HG02973 (cell line): ENCODE results near the gene AUTS2.

Experiments
- ATAC-seq: cut with Tn5 transposase; IDR thresholded peaks from one replicate; pipeline ENCODE4 v1.9.1; 2021; ENCODE audit warnings: moderate library complexity; ENCODE audit not compliant: unreplicated experiment

AUTS2 gene

DNA sequence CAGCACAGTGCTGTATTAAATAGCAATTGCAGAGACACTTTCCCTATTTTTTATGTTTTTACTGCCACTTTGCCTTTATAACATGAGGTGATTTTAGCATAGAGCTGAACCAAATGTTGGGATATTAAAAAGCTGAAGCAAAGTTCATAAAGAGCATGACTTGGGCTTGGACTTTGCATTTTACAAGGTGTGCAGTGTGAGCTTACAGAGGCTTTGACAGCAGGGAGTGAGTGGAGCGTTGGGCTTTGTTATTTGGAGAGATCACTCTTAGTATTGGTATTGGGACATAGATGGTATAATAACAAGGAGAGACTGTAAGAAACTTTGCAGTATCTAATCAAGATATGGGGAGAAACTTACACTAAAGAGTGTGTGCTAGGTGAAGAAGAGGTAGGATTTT lies 449.1 kb downstream of the AUTS2 start:
- no peak for ATAC-seq

DNA sequence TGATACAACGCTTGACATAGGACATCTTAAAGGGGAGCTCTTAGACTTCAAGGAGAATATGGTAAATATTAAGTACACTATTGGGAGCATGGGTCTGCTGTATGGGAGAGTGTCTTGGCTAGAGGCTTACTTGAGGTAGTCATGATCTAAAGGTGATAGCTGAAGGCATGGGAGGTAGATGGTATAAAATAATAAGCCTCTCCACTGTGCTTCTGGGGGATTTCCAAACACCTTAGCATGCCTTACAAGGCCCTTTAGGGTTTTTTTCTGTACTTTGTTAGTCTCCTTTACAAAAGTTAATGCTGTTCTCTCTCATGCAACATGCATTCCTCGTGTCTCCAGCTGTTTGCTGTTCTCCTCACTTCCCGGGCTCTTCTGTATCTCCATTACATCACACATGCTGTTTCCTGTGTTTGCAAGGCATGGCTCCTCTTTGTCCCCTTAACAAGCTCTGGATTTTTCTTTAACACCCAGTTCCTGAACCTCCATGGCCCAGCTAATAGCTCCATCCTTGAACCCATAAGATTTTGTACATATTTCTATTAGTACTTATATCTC lies 449.7 kb downstream of the AUTS2 start:
- no peak for ATAC-seq

DNA sequence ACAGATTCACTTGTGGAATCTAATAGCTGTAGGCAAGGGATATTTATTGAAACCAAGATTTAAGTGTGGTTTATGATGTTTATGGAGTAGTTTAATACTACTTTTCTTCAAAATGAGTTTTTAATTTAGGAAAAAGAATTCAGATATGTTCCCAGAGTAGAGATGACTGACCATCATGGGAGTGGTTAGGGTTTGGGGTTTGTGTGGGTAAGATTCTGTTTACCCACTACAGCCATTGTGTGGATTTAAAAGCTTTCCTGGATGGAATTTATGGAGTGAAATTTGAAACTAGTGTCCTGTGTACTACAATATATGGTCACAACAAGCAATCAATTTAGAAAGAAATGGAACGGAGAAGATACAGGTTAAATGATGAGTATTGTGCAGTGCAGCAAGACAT lies 453.5 kb downstream of the AUTS2 start:
- no peak for ATAC-seq

DNA sequence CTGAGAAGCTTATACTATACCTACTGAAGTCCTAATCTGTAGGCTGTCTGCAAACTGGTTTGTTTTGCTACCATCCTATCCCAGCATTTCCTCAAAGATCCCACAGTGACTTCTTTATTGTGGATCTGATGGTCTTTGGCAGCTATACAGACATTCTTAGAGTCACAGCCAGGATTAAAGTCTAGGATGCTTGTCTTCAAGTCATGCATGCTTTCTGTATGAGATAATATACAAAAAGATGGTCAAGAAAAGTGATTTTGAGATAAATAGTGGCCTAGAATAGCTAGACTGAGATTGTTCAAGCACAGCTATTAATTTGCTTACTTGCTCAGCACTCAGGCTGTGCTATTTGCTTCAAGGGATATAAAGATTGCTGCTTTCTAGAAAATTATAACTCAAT lies 454.4 kb downstream of the AUTS2 start:
- ATAC-seq: no peak

GRCh38 chr7:70053421-70053820 lies 455.1 kb downstream of the AUTS2 start:
- ATAC-seq: no peak

GRCh38 chr7:70053989-70054388 lies 455.7 kb downstream of the AUTS2 start:
- ATAC-seq: no peak

GRCh38 chr7:70056363-70056762 lies 458.1 kb downstream of the AUTS2 start:
- ATAC-seq: no peak

- ATAC-seq: no peak
These were observed 462.2 kb downstream of the AUTS2 start for GRCh38 chr7:70060298-70061068.

DNA sequence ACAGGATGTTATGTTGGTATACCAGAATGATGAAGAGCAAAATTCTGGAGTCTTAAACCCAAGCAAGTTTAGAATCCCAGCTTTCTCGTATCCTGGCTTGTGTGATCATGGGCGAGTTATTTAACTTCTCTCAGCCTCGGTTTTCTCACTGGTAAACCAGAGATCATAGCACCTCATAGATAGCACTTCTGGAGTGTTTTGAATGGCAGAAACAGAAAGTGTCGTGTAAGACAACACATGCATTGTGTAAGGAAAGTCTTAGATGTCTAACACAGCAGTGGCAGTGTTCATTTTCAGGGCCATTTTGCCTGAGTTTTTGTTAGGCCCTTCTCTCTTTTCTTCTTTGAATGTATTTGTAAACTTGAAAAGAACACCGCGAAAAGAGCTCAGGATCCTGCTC lies 465.1 kb downstream of the AUTS2 start:
- ATAC-seq: no peak

DNA sequence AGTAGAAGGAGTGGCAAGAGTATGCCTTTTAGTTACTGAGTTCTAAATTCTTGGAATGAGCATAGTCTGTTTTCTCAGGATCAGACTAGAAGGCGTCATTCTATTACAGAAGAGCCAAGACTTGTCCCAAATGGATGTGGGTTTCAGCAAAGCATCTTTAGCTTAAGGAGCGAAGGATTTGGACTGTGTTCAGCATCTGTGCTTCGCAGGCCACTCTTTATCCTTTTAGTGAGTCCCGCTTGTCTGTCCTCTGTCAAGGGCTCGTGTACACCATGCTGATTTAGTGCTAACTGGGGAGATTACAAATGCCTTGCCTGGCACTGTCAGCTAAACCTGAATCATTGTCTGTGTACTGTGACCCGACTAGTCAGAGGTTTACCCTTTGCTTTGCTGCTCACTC lies 465.7 kb downstream of the AUTS2 start:
- ATAC-seq: no peak

DNA sequence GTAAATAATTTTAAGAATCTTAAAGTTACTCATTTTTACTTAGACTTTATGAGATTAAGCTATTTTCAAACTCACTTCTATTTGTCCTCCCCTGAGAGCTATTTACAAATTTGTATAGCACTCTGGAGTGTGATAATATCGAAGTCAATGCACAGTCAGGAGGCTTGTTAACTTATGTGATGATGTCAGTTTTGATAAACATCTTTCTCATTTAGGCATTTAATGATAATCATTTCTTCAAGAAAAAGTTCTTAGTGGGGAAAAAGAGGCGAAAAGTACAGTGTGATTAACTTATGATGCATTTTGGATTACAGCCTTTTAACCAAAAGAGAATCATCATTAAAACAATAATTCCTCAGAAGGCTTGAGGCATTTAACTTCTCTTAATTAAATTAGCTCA lies 468.6 kb downstream of the AUTS2 start:
- no peak for ATAC-seq

GRCh38 chr7:70068531-70068930 lies 470.3 kb downstream of the AUTS2 start:
- ATAC-seq: no peak

GRCh38 chr7:70069977-70070376 lies 471.7 kb downstream of the AUTS2 start:
- no peak for ATAC-seq

GRCh38 chr7:70071766-70072165 lies 473.5 kb downstream of the AUTS2 start:
- ATAC-seq: no peak

- ATAC-seq: no peak
These were observed 473.9 kb downstream of the AUTS2 start for GRCh38 chr7:70072220-70072619.

DNA sequence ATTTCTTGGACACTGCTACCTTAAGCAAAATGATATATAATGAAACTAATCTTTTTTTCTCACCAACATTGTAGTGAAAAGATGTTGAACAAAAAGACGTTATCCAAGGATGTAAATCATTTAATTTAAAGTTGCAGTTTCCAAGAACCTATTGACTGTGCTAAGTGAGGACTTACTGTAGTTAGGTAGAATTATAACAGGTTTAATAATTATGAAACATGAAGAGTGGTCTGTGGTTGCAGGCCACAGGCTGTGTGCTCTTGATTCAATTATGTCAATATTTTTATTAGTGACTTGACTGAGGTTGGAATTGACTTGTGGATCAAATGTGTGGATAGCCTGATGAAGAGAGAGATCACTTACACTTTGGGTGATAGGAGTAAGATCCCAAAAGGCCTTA lies 478.1 kb downstream of the AUTS2 start:
- ATAC-seq: no peak

DNA sequence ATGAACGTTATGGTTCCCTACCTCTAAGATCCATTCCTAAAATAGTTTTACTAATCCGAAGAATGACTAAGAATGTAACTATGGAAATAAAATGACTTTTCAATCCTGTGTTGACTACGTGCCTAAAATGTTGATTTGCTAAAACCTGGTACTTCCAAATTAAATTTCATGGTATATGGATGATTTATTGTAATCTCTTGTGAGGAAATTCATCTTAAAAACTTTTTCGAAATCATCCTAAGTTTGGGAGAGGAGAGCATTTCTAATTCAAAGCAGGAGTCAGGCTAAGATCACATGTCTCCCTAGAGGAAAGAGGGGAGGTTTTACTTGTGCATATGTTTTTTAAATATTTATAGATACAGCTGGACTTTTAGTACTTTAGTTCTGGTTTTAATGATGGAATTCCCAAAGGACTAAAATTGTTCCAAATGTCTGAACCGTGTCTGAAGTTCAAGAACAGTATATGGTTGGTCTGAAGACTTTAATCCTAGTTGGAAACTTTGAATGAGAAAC lies 483.9 kb downstream of the AUTS2 start:
- no peak for ATAC-seq

GRCh38 chr7:70091362-70091761 lies 493.1 kb downstream of the AUTS2 start:
- no peak for ATAC-seq

DNA sequence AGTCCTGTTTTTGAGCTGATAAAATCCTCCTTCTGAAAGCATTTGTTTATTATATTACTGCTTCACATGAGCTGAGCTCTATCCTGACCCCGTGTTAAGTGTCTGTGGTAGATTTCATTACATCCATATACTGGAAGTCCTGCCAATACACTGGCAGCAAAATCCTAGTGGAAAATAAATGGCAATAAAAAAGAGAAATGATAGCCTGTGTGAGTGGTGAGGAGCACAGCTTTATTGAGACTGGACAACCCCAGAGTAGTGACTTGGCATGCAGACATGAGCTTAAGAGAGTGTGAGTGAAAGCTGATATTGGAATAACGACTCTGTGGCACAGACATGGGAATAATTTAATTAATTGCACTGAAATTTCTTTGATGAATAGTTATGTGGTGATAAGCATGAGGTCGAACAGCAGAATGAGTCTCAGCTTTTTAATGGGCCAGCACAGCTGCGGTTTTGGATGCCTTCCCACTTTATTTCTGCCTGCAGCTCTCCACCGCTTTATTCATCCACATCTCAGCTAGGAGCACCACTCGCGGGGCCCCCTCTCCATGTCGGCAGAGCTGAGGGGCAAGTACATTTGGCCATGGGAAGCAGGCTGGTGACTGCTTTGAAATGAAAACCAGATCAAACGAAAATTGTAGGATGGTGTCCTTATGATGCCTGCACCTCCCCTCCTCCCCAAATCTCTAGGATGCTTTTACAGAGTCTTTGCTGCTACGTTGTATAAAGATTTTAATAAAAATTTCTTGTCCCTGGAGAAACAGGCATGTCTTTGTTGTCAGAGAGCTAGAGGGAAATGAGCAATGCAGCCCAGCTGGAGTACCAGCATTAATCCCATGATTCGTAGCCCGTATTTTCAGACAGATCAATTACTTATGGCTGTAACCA lies 494.3 kb downstream of the AUTS2 start:
- no peak for ATAC-seq

DNA sequence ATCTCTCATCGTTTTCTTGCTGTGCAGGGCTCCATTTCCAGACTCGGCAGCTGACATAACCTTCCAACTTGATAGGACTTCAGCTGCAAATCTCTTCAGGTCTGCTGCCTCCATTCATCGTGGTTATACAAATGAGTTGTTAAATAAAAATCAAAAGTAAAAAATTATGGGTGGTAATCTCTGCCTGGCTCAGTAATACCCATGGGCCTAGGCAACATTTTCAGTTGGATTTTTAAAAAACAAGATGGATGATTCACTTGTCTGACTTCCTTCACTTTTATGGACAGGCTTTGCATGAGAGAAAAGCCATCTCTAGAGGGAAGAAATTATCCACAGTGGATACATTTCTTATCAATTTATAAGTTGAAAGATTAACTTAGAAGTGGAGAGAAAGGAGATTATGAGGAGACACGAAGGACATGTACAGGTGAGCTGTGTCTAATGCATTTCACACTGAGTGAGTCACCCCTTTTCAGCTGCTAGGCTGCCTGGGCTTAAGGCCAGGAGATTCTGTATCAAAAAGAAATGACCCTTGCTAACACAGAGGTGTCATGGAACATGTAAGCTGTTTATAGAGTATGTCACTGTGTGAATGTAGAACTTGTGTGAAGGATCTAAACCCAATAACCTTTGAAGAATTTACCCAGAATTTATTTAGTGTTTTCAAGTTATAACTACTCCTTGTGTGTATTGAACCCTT lies 495.1 kb downstream of the AUTS2 start:
- ATAC-seq: no peak

- no peak for ATAC-seq
These were observed 496.6 kb downstream of the AUTS2 start for GRCh38 chr7:70094831-70095230.
